ENCODE data around the gene LRP8. TPM values are rescaled to one million over a fixed set of nuclear protein-coding genes. Genes with fewer than 3 reads are reported as not detected.

The LRP8 gene
- total and polyA plus RNA-seq, 2 donors (not counting 3 experiments of a cell fraction or from before 2014, with no cell fraction given) = 40.9 to 62.2 TPM

DNA sequence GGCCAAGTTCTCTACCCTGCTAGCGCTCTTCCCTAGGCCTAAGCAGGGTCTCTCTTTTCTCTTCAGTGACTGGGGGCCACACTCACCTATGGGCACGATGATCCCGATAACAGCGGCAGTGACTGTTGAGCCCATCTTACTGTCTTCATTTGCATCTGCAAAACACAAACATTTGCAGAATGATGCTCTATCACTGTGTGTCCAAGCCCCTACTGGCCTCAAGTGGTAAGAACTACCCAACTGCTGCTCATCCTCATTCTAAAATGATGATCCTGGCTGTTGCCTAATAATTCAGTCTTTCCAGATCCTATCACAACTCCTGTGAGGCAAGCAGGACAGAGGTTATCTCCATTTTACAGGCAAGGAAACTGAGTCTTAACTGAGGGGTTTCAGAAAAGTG, 72.8 kb downstream of the LRP8 start:
- POLR2A ChIA-PET = no interaction called here
- H3K27ac ChIP-seq (ENCODE audit: insufficient read depth, low read depth, low read length) = no peak overlapping the region

More for the DNA sequence above, 72.8 kb downstream of the LRP8 start:
- Histone ChIP-seq H3K79me2 (ENCODE audit: control insufficient read depth, insufficient read depth, low read length) (no peaks in the 10 kb centered on the region), H2AFZ (ENCODE audit: low read depth, low read length) (no peak overlapping the region), H3K4me2 (ENCODE audit: insufficient read depth, low read length) (no peak overlapping the region), H3K27me3 (ENCODE audit: control insufficient read depth in 2 of 2, insufficient read depth in 2 of 2, low read length in 2 of 2) (no peaks in the 10 kb centered on the region), H3K9me1 (replicated peaks; ENCODE audit: control insufficient read depth, extremely low read depth, insufficient read depth, low read length) (no peaks in the 10 kb centered on the region), H3K4me3 (replicated peaks in 1 of 3; ENCODE audit: insufficient read depth in 1 of 3, low read depth in 1 of 3, low read length in 3 of 3) (no peak overlapping the region), H3K9ac (replicated peaks; ENCODE audit: extremely low read depth, insufficient read depth, low read length) (no peak overlapping the region), H3K9me3 (replicated peaks; ENCODE audit: control insufficient read depth, insufficient read depth, low read length) (no peaks in the 10 kb centered on the region), H3K36me3 (ENCODE audit: control insufficient read depth in 2 of 2, extremely low read depth in 1 of 2, insufficient read depth in 2 of 2, low read length in 2 of 2) (peaks cover 0 to 14% of the 10 kb centered on the region in 2 experiments), H3K4me1 (ENCODE audit: control insufficient read depth, extremely low read depth, insufficient read depth, low read length) (no peaks in the 10 kb centered on the region), H4K20me1 (replicated peaks; ENCODE audit: control insufficient read depth, extremely low read depth, insufficient read depth, low read length) (no peaks in the 10 kb centered on the region)
- intact Hi-C loops (cut with micrococcal nuclease) = no loop called here
- BruUV-seq (replicated peaks) = no TSS peak
- CTCF ChIA-PET = no interaction called here
- no peak for TF ChIP-seq POLR2AphosphoS5 (IDR thresholded peaks at IDR 0.05; ENCODE audit: insufficient read depth, low read depth, low read length)
- no peak for TF ChIP-seq FOS (IDR thresholded peaks at IDR 0.05; ENCODE audit: borderline replicate concordance, insufficient read depth, low read length)
- TF ChIP-seq, protein P1, sequence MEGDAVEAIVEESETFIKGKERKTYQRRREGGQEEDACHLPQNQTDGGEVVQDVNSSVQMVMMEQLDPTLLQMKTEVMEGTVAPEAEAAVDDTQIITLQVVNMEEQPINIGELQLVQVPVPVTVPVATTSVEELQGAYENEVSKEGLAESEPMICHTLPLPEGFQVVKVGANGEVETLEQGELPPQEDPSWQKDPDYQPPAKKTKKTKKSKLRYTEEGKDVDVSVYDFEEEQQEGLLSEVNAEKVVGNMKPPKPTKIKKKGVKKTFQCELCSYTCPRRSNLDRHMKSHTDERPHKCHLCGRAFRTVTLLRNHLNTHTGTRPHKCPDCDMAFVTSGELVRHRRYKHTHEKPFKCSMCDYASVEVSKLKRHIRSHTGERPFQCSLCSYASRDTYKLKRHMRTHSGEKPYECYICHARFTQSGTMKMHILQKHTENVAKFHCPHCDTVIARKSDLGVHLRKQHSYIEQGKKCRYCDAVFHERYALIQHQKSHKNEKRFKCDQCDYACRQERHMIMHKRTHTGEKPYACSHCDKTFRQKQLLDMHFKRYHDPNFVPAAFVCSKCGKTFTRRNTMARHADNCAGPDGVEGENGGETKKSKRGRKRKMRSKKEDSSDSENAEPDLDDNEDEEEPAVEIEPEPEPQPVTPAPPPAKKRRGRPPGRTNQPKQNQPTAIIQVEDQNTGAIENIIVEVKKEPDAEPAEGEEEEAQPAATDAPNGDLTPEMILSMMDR (IDR thresholded peaks at IDR 0.05; ENCODE audit: extremely low read depth in 1 of 2, insufficient read depth in 1 of 2, low read depth in 1 of 2, low read length in 2 of 2) = no peak
- no peak for TF ChIP-seq POLR2A (IDR thresholded peaks at IDR 0.05; ENCODE audit: low read depth, low read length)
- TF ChIP-seq, protein P2, sequence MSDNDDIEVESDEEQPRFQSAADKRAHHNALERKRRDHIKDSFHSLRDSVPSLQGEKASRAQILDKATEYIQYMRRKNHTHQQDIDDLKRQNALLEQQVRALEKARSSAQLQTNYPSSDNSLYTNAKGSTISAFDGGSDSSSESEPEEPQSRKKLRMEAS (IDR thresholded peaks at IDR 0.05; ENCODE audit: insufficient read depth, insufficient read length) = no peak
- no peak for TF ChIP-seq MYC (IDR thresholded peaks at IDR 0.05; ENCODE audit: low read depth, low read length)
- no peak for TF ChIP-seq GATA2 (IDR thresholded peaks at IDR 0.05; ENCODE audit: insufficient read depth, insufficient read length, low read depth, low read length)
- TF ChIP-seq JUN (IDR thresholded peaks at IDR 0.05; ENCODE audit: borderline replicate concordance, insufficient read depth, insufficient read length, low read depth) = no peak
- TF ChIP-seq EZH2 (IDR thresholded peaks at IDR 0.05; ENCODE audit: borderline replicate concordance, low read depth, low read length, severe bottlenecking) = no peak
- dilution Hi-C loops (cut with MboI; ENCODE audit: extremely low pct_ligation_motif_present, low sequenced_read_pairs) = no loop called here
- DNase-seq (ENCODE audit: low read depth, low spot score) = no peak
- FAIRE-seq = no peak
